Measurements from ENCODE around the gene IPO8.
"Not testable (repeated sequence)": the region's sequence is repeated elsewhere in the genome, so short reads cannot be mapped to it uniquely, and the experiment has no call there.

IPO8 gene

DNA sequence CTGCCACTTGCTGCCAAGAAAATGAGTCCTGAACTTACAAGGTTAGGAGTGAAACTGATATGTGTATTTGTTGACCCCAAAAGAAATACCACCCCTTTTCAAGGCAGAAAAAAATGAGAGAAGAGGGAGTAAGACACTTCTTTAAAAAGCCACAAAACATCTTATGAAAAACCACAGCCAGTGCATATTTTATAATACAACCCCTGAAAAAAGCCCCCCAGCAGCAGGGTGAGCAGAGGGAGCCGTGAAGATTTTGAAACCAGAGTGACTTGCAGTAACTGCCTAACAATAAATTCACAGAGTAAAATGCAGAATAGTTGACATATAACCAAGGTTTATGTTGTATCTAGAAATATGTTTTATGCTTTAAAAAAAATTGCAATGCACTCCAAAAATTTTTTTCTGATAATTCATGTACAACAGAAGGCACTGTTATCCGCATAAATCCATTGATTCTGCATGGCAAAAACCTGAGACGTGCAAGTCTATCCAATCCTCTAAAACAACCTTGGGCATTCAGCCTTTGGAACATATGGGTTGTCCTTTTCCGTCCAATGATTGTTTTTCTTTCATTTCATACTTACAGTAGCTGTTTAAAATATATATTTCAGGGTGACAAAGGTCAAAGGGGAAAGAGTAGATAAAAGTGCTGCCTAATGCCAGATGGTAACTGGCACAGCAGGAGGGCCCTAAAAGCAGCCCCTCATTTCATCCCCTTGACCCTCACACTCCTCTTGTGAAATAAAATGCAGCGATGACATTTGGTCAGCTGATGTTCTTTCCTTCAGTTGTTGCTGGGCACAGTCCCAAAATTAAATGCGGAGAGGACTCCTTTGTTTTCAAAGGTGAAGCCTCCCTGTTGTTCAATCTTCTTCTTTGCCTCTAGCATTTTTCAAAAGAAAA is 65.3 kb downstream of the IPO8 start:
- TF ChIP-seq CTCF (IDR thresholded peaks at IDR 0.05; ENCODE audit: low read depth, low read length): no peak
- DNase-seq (ENCODE audit: low read depth in 2 of 2): no peak

GRCh38 chr12:30626847-30627246 is 68.8 kb downstream of the IPO8 start:
- DNase-seq (ENCODE audit: low read depth in 2 of 2): no peak
- no peak overlapping the region for H3K4me3 ChIP-seq (replicated peaks in 1 of 2; ENCODE audit: low read depth in 2 of 2, low read length in 2 of 2)
- TF ChIP-seq CTCF (IDR thresholded peaks at IDR 0.05; ENCODE audit: low read depth, low read length): no peak

More for the DNA sequence above, 65.3 kb downstream of the IPO8 start:
- no peak overlapping the region for H3K4me3 ChIP-seq (replicated peaks in 1 of 2; ENCODE audit: low read depth in 2 of 2, low read length in 2 of 2)

- TF ChIP-seq CTCF (IDR thresholded peaks at IDR 0.05; ENCODE audit: low read depth, low read length): no peak
- no peak overlapping the region for H3K4me3 ChIP-seq (replicated peaks in 1 of 2; ENCODE audit: low read depth in 2 of 2, low read length in 2 of 2)
- no peak for DNase-seq (ENCODE audit: low read depth in 2 of 2)
These were observed 71.7 kb downstream of the IPO8 start for GRCh38 chr12:30624009-30624408.

DNA sequence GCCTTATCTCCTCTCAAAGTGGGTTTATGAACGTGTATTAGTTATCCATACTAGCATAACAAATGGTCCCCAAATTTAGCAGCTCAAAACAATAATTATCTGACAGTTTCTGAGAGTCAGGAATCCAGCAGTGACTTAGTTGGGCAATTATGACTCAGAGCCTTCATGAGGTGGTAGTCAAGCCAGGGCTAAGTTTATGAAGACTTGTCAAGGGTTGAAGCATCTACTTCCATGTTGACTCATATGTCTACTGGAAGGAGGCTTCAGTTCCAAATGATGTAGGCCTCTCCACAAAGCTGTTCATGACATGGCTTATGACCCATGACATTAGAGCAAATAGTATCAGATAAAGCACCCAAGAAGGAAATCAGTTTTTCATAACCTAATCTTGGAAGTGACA is 73.2 kb downstream of the IPO8 start:
- no peak overlapping the region for H3K4me3 ChIP-seq (replicated peaks in 1 of 2; ENCODE audit: low read depth in 2 of 2, low read length in 2 of 2)
- DNase-seq (ENCODE audit: low read depth in 2 of 2): peak; percentile 67 to 80
- TF ChIP-seq CTCF (IDR thresholded peaks at IDR 0.05; ENCODE audit: low read depth, low read length): no peak

- DNase-seq (ENCODE audit: low read depth in 2 of 2); H3K4me3 ChIP-seq (replicated peaks in 1 of 2; ENCODE audit: low read depth in 2 of 2, low read length in 2 of 2): not testable (repeated sequence)
These were observed 73.9 kb downstream of the IPO8 start for GRCh38 chr12:30621663-30622241.

DNA sequence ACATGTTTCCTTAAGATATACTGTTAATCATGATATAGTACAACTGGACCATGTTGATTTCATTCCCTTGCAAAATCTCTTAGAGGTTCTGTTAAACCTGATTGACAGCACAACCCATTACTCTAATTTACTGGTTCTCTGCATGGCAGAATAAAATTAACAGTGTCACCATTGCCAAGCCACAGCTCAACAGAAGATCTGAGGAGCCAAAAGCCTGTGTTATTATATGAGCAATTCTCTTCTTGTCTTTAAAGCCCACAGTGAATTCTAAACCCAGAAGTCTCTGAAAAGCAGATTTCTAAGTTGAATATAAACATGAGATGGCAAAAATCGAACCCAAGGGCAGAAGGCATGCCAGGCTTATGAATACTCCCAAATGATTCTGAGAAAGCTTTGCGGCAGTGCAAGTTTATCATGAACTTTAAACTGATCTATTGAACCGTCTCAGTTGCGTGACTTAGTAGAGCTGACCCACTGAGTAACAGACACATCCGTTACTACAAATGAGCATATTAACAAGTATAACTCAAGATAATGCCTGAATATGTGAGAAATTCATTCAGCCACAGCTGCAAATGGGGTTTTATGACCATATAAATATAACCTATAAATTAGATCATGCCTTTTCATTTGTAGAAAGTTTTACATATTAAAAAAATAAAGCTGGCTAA is 78.2 kb downstream of the IPO8 start:
- no peak for DNase-seq (ENCODE audit: low read depth in 2 of 2)
- no peak for TF ChIP-seq CTCF (IDR thresholded peaks at IDR 0.05; ENCODE audit: low read depth, low read length)
- H3K4me3 ChIP-seq (replicated peaks in 1 of 2; ENCODE audit: low read depth in 2 of 2, low read length in 2 of 2): no peak overlapping the region

GRCh38 chr12:30614031-30614430 is 81.6 kb downstream of the IPO8 start:
- DNase-seq (ENCODE audit: low read depth in 2 of 2): peak in 1 of 2 donors; percentile 12
- TF ChIP-seq CTCF (IDR thresholded peaks at IDR 0.05; ENCODE audit: low read depth, low read length): no peak
- H3K4me3 ChIP-seq (replicated peaks in 1 of 2; ENCODE audit: low read depth in 2 of 2, low read length in 2 of 2): no peak overlapping the region
